Fibroblast of skin of right quadriceps (primary cell): Measurements from ENCODE around the gene PUM1.
"Not testable (repeated sequence)": the region's sequence is repeated elsewhere in the genome, so short reads cannot be mapped to it uniquely, and the experiment has no call there.

Source experiments
- DNase-seq: peaks from one replicate; pipeline ENCODE4 v3.0.0-alpha.2; 2013

PUM1 gene

DNA sequence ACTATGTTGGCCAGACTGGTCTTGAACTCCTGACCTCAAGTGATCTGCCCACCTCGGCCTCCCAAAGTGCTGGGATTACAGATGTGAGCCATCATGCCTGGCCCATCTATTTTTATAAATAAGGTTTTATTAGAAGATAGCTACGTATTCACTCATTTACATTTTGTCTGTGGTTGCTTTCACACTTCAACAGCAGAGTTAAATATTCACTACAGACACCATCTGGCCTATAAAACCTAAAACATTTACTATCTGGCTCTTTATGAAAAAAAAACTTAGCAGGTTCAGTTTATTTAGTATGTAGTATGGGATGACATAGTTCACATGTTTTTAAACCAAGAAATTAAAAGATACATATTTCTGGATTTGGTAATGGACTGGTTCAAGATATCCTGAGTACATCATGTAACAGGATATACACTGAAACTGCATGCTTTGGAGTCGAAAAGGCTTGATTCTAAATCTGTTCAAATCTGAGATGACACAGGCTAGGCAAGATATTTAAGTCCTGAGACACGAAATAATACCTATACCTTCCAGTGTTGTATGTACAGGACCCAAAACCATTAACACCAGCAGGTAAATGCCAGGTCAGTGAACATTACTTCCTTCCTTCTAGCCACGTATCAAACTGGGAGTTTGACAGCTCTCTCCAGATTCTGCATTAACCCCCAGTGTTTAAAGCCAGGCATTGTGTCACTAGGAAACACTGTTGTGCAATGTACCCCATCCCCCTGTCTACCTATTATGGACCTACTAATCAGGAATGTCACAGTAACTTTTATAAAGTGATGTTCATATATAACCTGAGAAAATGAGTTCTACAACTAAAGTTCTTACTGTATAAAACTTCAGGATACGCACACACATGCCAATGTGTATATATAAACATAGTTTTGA is 102.7 kb downstream of the PUM1 start:
- no peak for DNase-seq

DNA sequence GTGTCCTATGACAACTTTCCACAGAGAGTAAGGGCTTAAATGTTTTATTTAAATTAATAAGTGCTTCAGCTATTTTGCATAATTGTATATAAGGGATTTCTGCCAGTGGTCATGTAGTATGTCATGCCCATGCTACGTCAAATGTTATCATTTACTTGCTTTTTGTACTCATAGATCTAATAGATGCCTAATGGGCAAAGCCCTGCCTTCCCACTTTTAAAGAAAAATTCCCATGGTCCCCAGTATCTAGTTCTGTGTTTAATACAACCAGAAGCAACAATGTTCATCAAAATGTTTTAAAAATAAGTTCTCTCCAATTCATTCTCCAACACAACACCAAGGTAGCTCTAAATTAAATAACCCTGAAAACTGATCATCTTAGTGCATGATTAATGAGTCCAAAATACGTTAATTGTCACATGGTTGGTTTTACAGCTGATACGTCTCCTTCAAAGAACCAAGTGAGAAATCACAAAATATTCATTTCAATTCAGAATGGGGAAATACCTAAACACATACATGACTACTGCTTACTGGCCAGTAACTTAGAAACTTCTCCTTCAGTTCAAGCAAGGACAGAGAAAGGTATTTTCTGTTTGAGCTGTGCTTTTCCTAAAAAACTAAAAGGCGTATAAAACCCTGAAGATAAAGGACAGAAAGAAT is 107.8 kb downstream of the PUM1 start:
- DNase-seq, result no peak

GRCh38 chr1:30955448-30956015 is 110.0 kb downstream of the PUM1 start:
- DNase-seq, result peak; percentile 72

DNA sequence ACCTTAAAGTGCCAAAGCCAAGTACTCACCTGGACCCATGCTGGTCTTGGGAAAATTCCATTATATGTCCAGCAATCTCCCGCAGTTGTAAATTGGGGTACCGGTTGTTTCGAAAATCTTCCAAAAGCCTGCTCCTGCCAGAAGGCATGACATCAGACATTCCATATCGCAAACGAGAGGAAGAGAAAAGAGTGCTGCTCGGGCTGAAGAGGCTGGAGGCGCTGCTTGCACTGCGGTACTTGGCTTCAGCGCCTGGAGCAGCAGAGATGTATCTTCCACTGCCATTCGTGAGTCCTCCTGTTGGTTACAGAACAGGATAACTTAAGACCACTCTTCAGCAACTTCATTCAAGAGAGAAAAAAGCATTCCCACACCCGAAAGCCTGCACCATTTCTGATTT is 111.8 kb downstream of the PUM1 start:
- no peak for DNase-seq

- no peak for DNase-seq
Measured at GRCh38 chr1:30952098-30952497, 113.4 kb downstream of the PUM1 start.

GRCh38 chr1:30950700-30951099 is 114.8 kb downstream of the PUM1 start:
- no peak for DNase-seq

DNA sequence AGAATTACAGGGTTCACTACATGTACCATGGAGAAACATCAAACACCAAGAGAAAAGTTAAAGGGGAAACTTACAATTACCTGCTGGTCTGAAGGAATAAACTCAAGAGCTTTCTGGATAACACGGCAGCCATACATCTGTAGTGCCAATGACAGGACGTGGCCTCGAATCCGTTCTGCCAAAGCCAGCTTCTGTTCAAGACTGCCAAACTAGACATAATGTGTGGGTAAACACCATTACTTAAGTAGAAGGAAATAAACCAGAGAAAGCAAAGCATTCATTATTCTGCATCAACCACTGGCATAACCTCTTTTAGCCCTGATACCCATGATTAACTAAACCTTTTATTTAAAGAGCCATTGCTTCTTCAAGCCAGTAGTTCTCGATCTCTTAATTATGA is 115.5 kb downstream of the PUM1 start:
- DNase-seq, result no peak

DNA sequence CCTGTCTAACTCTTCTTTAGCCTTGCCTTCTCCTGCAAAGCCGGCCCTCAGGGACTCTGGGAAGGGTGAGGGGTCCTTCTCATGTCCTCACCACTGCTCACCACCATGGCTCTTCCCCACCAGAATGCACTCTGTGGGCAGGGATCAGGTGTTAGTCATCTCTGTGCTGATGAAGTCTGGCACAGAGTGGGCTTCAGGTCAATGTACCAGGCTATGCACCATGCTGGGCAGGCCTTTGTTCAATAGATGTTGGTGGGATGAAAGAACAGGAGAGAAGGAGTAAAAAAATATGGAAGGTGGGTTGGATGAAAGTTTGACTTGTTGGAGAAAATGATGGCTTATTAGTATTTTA is 116.1 kb downstream of the PUM1 start:
- not testable (repeated sequence) for DNase-seq

DNA sequence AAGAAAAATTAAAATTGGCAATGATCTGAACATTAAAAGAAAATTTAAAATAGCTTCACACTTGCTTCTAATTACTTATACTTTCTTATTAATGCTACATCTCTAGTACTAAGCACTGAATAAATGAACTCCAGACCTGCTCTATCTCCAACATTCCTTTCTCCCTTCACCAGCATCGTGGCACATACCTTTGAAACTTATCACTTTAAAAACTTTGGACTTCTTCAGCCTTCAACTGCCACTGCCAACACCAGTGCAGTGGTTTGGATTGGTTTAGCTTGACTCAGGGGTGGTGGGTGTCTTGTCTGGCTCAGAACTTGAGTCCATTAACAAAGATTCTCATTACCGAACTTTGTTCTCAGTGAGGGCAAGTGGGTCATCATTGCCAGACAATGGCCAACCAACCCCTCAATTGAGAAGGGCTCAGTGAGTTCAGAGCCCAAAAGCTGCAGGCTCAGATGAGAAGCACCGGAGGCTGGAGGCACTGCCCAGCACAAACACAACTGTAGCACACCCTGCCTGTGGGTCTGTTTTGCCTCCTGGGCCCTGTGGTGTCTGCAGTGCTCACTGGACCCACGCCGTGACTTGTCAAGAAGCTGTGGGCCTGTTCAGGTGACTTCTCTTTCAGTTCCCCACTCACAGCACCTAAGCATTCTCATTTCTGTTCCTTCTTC is 116.6 kb downstream of the PUM1 start:
- peak; percentile 51 for DNase-seq

GRCh38 chr1:30948278-30948677 is 117.2 kb downstream of the PUM1 start:
- DNase-seq, result no peak

DNA sequence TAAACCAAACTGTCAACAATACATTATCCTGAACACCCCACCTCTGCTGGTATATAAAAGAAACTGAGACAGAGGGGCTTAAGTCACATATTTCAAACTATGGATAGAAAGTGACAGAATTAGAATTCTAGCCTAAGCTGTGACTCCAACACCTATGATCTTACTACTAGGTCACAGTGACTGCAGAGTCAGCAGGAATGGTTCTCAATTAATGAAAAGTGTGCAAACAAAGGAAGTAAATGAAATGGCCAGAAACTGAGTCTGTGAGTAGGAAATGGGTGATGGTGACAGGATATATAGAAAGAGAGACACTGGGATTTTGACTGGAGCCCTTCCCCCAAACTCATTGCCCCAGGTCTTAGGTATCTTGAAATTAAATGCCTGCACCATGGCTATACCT is 118.3 kb downstream of the PUM1 start:
- no peak for DNase-seq

GRCh38 chr1:30942326-30942963 is 123.1 kb downstream of the PUM1 start:
- no peak for DNase-seq

DNA sequence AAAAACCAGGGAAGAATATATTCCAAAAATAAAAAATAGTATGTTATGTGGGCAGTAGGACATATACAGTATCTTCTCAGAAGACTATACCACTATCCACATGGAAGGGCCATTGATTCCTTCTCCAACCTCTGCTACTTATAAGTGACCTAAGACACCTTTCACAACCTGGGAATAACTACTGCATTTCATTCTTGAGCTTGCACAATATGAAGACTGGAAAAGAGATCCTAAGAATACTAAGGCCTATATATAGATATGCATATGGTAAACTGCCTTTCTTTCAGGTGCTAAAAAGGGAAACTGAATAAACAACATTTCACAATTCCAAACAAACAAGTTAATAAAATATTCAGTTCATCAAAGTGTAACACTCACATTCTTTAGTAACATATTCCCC is 125.0 kb downstream of the PUM1 start:
- no peak for DNase-seq

- DNase-seq, result no peak
Measured at GRCh38 chr1:30936541-30937171, 128.9 kb downstream of the PUM1 start.

GRCh38 chr1:30935758-30936157 is 129.8 kb downstream of the PUM1 start:
- DNase-seq, result not testable (repeated sequence)

GRCh38 chr1:30934613-30935012 is 130.9 kb downstream of the PUM1 start:
- no peak for DNase-seq

- DNase-seq, result peak; percentile 69
Measured at GRCh38 chr1:30933874-30934252, 131.7 kb downstream of the PUM1 start.

DNA sequence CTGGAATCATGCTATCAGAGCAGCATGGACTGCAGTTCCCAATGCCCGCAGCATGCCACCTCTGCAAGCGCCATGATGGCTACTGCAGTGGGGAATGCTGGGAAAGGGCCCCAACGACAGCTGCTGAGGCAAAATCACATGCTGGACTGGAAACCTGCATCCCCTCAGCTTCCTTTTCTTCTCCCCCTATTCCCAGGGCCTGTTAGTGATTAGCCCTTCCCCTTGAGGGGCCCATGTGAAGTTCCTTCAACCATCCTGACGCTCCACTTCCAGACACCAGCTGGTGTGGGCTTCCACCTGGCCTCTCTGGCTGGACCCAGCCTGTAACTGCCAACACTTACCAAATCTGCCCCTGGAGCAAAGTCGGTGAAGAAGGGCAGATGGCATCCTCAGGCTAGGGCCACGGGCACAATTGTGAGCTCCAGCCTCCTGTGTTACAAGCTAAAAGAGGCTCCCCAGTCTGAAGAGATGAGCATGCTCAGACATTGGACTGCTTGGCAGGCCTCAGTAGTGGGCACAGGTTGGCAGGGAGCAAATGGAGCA is 134.8 kb downstream of the PUM1 start:
- DNase-seq, result no peak

DNA sequence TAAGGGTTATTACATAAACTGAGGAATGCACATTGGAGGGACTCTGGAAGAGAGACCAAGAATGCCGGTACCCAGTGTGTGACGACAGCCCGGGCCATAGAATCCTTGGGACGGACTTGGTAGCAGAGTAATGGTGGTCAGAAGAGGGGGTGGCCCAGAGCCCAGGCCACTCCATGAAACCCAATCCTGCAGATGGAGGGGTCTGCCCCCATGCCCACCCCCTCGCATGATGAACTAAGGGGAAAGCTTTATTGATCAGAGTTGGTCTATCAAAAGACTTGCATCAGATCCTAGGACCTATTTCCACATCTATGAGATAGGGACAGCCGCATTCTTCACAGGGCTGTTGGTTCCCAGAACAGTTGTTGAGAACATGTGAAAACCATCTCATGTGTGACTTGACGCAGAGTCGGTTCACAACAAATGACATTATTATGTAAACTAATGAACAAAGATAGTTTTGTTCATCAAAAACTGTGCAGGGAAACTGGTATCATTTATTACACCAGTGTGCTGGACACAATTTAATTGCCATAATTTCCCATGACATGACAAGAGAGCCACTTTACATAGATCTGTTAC is 135.5 kb downstream of the PUM1 start:
- DNase-seq, result no peak

- DNase-seq, result peak; percentile 44
Measured at GRCh38 chr1:30929135-30929889, 136.2 kb downstream of the PUM1 start.

GRCh38 chr1:30928789-30929134 is 136.8 kb downstream of the PUM1 start:
- no peak for DNase-seq
